ENCODE results near the gene RUSC2. TPM values are rescaled to one million over a fixed set of nuclear protein-coding genes. Genes with fewer than 3 reads are reported as not detected.
"Not testable (repeated sequence)": the region's sequence is repeated elsewhere in the genome, so short reads cannot be mapped to it uniquely, and the experiment has no call there.

RUSC2 gene
- total RNA-seq, 2 experiments from 2014 or later, result 4.0 to 5.1 TPM

DNA sequence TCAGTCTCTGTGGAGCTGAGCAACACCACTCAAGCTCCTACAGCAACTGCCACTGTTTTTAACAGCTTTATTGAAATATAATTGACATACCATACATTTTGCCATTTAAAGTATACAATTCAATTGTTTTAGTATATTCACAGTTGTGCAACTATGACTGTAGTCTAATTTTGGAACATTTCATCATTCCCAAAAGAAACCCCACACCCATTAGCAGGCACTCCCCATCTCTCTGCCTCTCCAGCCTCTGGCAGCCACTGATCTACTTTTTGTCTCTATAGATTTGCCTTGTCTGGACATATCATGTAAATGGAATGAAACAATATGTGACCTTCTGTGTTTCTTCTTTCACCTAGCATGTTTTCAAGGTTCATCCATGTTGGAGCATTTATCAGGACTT is 43.5 kb downstream of the RUSC2 start:
- no peaks in the 10 kb centered on the region for H3K36me3 Mint-ChIP-seq (ENCODE audit: low read depth)
- CTCF ChIA-PET, result interaction anchor here (0.6 kb wide), 1 partner anchor 100 kb away, joined by 3 read pairs; no protein-coding TSS in a partner anchor
- no peak overlapping the region for H3K4me3 Mint-ChIP-seq
- no peaks in the 10 kb centered on the region for H3K9me3 Mint-ChIP-seq
- no peaks in the 10 kb centered on the region for H3K27me3 Mint-ChIP-seq (ENCODE audit: low read depth)
- H3K4me1 Mint-ChIP-seq (ENCODE audit: low read depth), result peaks cover 2% of the 10 kb centered on the region
- H3K27ac Mint-ChIP-seq, result no peak overlapping the region
- intact Hi-C loops (cut with micrococcal nuclease), result no loop called here
- DNase-seq, result no peak

GRCh38 chr9:35534921-35535320 is 45.0 kb downstream of the RUSC2 start:
- H3K27ac Mint-ChIP-seq; DNase-seq; H3K27me3 Mint-ChIP-seq (ENCODE audit: low read depth); H3K36me3 Mint-ChIP-seq (ENCODE audit: low read depth); H3K9me3 Mint-ChIP-seq; H3K4me1 Mint-ChIP-seq (ENCODE audit: low read depth); H3K4me3 Mint-ChIP-seq; intact Hi-C loops (cut with micrococcal nuclease): not testable (repeated sequence)
- CTCF ChIA-PET, result interaction anchor here (0.7 kb wide), 1 partner anchor 506 kb away, joined by 3 read pairs; no protein-coding TSS in a partner anchor

DNA sequence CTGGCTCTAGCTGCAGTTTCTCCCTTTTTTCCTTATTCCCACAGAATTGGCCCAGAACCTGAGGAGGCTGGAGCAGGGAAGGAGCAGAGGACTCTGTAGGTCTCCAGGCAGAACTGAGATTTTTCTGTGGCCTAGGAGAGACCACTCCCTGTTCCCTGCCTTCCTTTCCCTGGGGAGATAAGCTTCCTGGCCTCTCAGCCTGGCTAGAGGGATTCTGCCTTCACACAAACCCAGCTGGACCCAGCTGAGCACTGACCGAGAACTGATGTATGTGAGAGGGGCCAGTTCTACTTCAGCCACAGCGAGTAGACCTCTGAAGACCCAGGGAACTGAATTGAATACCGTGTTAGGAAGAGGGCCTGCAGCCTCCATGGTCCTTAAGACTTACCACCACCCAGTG is 48.0 kb downstream of the RUSC2 start:
- H3K36me3 Mint-ChIP-seq (ENCODE audit: low read depth), result no peaks in the 10 kb centered on the region
- H3K27ac Mint-ChIP-seq, result no peak overlapping the region
- CTCF ChIA-PET, result interaction anchor here (1.6 kb wide), 1 partner anchor 15 kb away, joined by 7 read pairs; no protein-coding TSS in a partner anchor
- no peak for DNase-seq
- no peaks in the 10 kb centered on the region for H3K4me1 Mint-ChIP-seq (ENCODE audit: low read depth)
- H3K9me3 Mint-ChIP-seq, result no peaks in the 10 kb centered on the region
- no peaks in the 10 kb centered on the region for H3K27me3 Mint-ChIP-seq (ENCODE audit: low read depth)
- no peak overlapping the region for H3K4me3 Mint-ChIP-seq
- intact Hi-C loops (cut with micrococcal nuclease), result no loop called here

GRCh38 chr9:35538361-35539234 is 48.7 kb downstream of the RUSC2 start:
- CTCF ChIA-PET, result interaction anchor here (1.6 kb wide), 1 partner anchor 14 kb away, joined by 7 read pairs; no protein-coding TSS in a partner anchor
- H3K4me1 Mint-ChIP-seq (ENCODE audit: low read depth), result no peaks in the 10 kb centered on the region

More at GRCh38 chr9:35538361-35539234, 48.7 kb downstream of the RUSC2 start:
- no peak for DNase-seq
- H3K4me3 Mint-ChIP-seq, result no peak overlapping the region
- H3K36me3 Mint-ChIP-seq (ENCODE audit: low read depth), result no peaks in the 10 kb centered on the region
- intact Hi-C loops (cut with micrococcal nuclease), result no loop called here
- no peaks in the 10 kb centered on the region for H3K27me3 Mint-ChIP-seq (ENCODE audit: low read depth)
- H3K27ac Mint-ChIP-seq, result no peak overlapping the region
- H3K9me3 Mint-ChIP-seq, result no peaks in the 10 kb centered on the region

Other genes starting within 250 kb of the RUSC2 start
- gene TESK1, start 115.2 kb downstream of the RUSC2 start, total RNA-seq, result 10 to 100 TPM; 18.3 to 19.0 TPM
- 1 to 10 TPM; 2.9 to 4.5 TPM for gene CD72, start 128.3 kb downstream of the RUSC2 start, total RNA-seq
- gene SIT1, start 160.8 kb downstream of the RUSC2 start, total RNA-seq, result 10 to 100 TPM; 44.0 to 45.4 TPM
- gene RMRP, start 167.9 kb downstream of the RUSC2 start, total RNA-seq, result over 10,000 TPM in 1 of 2 experiments, 1,000 to 10,000 TPM in 1; 7,381 to 12,571 TPM
- 1 to 10 TPM; 5.6 to 6.4 TPM for gene CCDC107, start 168.2 kb downstream of the RUSC2 start, total RNA-seq
- 10 to 100 TPM; 28.9 to 30.4 TPM for gene ARHGEF39, start 175.1 kb downstream of the RUSC2 start, total RNA-seq
- under 1 TPM; 0.38 to 0.52 TPM for gene CA9, start 183.8 kb downstream of the RUSC2 start, total RNA-seq
- 1 to 10 TPM; 4.9 to 6.6 TPM for gene TPM2, start 199.8 kb downstream of the RUSC2 start, total RNA-seq
- 100 to 1,000 TPM; 190 TPM for gene TLN1, start 242.1 kb downstream of the RUSC2 start, total RNA-seq
- gene CREB3, start 242.6 kb downstream of the RUSC2 start, total RNA-seq, result 10 to 100 TPM; 13.7 to 13.8 TPM

All from activated naive CD4-positive, alpha-beta T cell treated with anti-CD3 and anti-CD28 coated beads for 36 hours (primary cell).